ENCODE results near the gene KIAA0513. TPM values are rescaled to one million over a fixed set of nuclear protein-coding genes. Genes with fewer than 3 reads are reported as not detected.

KIAA0513 gene
- total RNA-seq, 1 experiment from 2014 or later = 10.4 TPM

DNA sequence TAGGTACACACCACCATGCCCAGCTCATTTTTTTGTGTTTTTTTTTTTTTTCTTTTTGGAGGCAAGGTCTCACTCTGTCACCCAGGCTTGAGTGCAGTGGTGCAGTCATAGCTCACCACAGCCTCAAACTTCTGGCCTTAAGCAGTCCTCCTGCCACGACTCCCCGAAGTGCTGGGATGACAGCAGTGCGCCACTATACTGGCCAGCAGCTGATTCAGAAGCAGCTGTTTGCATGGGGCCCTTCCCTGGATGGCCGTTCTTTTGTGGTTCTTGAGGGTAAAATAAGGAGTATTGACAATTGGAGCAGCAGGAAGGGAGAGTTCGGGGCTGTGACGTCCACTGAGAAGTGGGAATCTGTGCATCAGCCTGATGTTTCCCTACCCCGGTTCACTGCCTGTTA, 41.6 kb downstream of the KIAA0513 start:
- Histone ChIP-seq H3K9me3 (replicated peaks) (no peaks in the 10 kb centered on the region), H3K4me3 (no peak overlapping the region), H3K27me3 (replicated peaks) (no peaks in the 10 kb centered on the region), H3K4me1 (replicated peaks) (no peaks in the 10 kb centered on the region), H3K27ac (no peak overlapping the region), H3K36me3 (peaks cover 3% of the 10 kb centered on the region; the same call in 1 of the 2 replicates)
- DNase-seq (ENCODE audit: low read depth in 1 of 2, low spot score in 2 of 2) = no peak

DNA sequence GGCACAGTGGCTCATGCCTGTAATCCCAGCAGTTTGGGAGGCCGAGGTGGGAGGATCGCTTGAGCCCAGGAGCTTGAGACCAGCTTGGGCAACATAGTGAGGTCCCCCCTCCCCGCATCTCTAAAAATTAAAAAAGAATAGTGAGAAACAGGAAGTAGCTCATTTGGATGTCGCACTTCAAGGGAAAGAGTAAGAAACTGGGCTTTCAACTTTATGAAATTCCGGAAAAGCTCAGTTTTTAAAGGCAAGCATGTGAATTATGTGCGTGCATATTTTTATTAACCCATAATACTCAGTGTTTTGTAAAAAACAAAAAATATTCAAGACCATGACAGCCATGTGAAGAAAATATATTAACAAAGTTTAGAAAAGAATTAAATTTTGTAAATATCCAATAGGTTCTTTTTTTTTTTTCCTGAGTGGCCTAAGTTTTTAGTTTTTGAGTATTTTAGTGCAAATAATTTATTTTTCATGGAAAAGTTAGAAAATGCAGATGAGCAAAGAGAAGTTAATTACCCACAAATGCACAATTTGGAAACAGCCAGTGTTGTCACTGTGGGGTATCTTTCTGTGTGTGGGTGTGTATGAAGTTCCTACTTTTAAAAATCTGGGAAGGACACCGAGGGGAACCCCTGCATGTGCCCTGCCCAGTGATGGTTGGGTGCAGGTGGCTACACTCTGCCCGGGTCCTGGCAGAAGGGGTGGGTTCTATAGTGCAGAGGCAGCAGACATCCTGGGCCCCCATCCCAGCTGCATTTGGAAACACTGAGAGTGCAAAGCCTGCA, 44.7 kb downstream of the KIAA0513 start:
- H3K9me3 ChIP-seq (replicated peaks) = no peaks in the 10 kb centered on the region
- H3K27me3 ChIP-seq (replicated peaks) = no peaks in the 10 kb centered on the region
- no peak for DNase-seq (ENCODE audit: low read depth in 1 of 2, low spot score in 2 of 2)
- H3K36me3 ChIP-seq = peaks cover 3% of the 10 kb centered on the region; the same call in 1 of the 2 replicates
- H3K4me1 ChIP-seq (replicated peaks) = no peaks in the 10 kb centered on the region
- no peak overlapping the region for H3K27ac ChIP-seq
- no peak overlapping the region for H3K4me3 ChIP-seq

GRCh38 chr16:85072947-85073346, 45.4 kb downstream of the KIAA0513 start:
- no peak for DNase-seq (ENCODE audit: low read depth in 1 of 2, low spot score in 2 of 2)
- Histone ChIP-seq H3K36me3 (peaks cover 6% of the 10 kb centered on the region; the same call in 1 of the 2 replicates), H3K9me3 (replicated peaks) (no peaks in the 10 kb centered on the region), H3K27me3 (replicated peaks) (no peaks in the 10 kb centered on the region), H3K4me3 (no peak overlapping the region), H3K4me1 (replicated peaks) (no peaks in the 10 kb centered on the region), H3K27ac (no peak overlapping the region)

GRCh38 chr16:85074225-85074914, 46.8 kb downstream of the KIAA0513 start:
- no peaks in the 10 kb centered on the region for H3K9me3 ChIP-seq (replicated peaks)
- H3K27me3 ChIP-seq (replicated peaks) = no peaks in the 10 kb centered on the region
- no peak overlapping the region for H3K4me3 ChIP-seq
- H3K4me1 ChIP-seq (replicated peaks) = no peaks in the 10 kb centered on the region
- H3K36me3 ChIP-seq = peaks cover 6% of the 10 kb centered on the region; the same call in 1 of the 2 replicates
- no peak for DNase-seq (ENCODE audit: low read depth in 1 of 2, low spot score in 2 of 2)
- H3K27ac ChIP-seq = no peak overlapping the region

GRCh38 chr16:85075236-85075924, 47.8 kb downstream of the KIAA0513 start:
- H3K36me3 ChIP-seq = peaks cover 3% of the 10 kb centered on the region; the same call in 1 of the 2 replicates
- H3K27me3 ChIP-seq (replicated peaks) = no peaks in the 10 kb centered on the region
- H3K4me1 ChIP-seq (replicated peaks) = no peaks in the 10 kb centered on the region
- H3K27ac ChIP-seq = no peak overlapping the region
- DNase-seq (ENCODE audit: low read depth in 1 of 2, low spot score in 2 of 2) = no peak
- H3K4me3 ChIP-seq = no peak overlapping the region
- no peaks in the 10 kb centered on the region for H3K9me3 ChIP-seq (replicated peaks)

DNA sequence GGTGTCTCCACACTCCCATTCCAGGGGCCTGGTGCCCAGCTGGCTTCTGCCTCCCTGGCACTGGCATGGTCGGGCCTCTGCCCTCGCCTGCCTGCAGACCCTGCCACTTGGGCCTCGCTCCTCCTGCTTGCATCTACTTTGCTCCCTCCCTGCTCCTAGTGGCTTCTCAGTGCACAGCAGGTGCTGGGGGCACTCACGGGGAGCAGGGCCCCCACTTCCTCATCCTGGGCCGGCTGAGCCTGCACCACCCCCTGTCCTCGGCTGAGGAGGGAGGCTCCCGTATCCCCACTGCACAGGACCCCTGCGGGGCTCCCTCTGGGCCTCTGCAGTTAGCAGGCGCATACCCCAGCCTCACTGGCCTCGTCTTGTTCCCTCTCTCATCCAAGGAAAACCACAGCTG, 49.4 kb downstream of the KIAA0513 start:
- Histone ChIP-seq H3K27me3 (replicated peaks) (no peaks in the 10 kb centered on the region), H3K9me3 (replicated peaks) (no peaks in the 10 kb centered on the region), H3K27ac (no peak overlapping the region), H3K4me1 (replicated peaks) (no peaks in the 10 kb centered on the region), H3K36me3 (peaks cover 3% of the 10 kb centered on the region; the same call in 1 of the 2 replicates), H3K4me3 (no peak overlapping the region)
- DNase-seq (ENCODE audit: low read depth in 1 of 2, low spot score in 2 of 2) = no peak

DNA sequence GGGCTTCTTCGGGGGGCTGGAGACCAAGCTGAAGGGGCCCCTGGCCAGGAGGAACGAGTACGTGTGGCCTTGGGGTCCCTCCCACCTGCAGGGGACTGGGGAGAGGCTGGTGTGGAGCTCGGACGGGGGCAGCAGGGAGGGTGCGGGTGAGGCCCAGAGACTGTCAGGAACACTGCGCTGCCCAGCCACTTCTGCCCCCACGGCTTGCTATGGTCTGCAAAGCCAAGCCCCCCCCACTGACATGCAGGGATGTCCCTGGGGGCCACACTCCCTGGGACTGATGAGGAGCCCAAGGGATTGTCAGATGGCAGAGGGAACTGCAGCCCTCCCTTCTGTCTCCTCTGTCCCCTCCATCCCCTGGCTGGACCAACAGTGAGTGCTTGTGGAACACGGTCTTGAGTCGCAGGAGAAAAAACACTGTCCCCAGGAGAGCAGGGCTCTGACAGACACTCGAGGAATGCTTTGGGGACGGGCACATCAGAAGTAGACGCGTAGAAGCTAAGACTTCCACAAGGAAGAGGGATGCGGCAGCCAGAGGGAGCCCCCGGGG, 50.1 kb downstream of the KIAA0513 start:
- H3K9me3 ChIP-seq (replicated peaks) = no peaks in the 10 kb centered on the region
- H3K27me3 ChIP-seq (replicated peaks) = no peaks in the 10 kb centered on the region
- H3K36me3 ChIP-seq = peaks cover 3% of the 10 kb centered on the region; the same call in 1 of the 2 replicates
- DNase-seq (ENCODE audit: low read depth in 1 of 2, low spot score in 2 of 2) = no peak
- H3K4me3 ChIP-seq = no peak overlapping the region
- H3K27ac ChIP-seq = no peak overlapping the region
- no peaks in the 10 kb centered on the region for H3K4me1 ChIP-seq (replicated peaks)

DNA sequence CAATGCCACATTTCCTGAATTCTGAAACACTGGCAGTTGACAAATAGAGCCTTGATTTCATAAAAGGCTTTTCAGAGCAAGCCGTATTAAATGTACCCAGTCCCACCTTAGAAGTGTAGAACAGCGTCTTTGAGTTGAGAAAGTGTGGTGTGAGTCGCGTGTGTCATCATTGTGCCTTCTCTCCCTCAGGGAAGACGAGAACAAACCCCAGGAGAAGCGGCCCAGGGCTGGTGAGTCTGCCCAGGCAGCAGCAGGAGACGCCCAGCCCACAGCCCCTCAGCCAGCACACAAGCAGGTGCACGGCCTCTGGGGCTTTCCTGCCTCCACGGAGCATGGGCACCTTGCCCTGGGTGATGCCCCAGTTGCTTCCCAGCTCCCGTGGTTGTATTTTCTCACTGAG, 50.6 kb downstream of the KIAA0513 start:
- Histone ChIP-seq H3K4me3 (no peak overlapping the region), H3K36me3 (peaks cover 3% of the 10 kb centered on the region; the same call in 1 of the 2 replicates), H3K27me3 (replicated peaks) (no peaks in the 10 kb centered on the region), H3K27ac (no peak overlapping the region), H3K4me1 (replicated peaks) (no peaks in the 10 kb centered on the region), H3K9me3 (replicated peaks) (no peaks in the 10 kb centered on the region)
- no peak for DNase-seq (ENCODE audit: low read depth in 1 of 2, low spot score in 2 of 2)

GRCh38 chr16:85078952-85079351, 51.4 kb downstream of the KIAA0513 start:
- H3K9me3 ChIP-seq (replicated peaks) = no peaks in the 10 kb centered on the region
- no peaks in the 10 kb centered on the region for H3K4me1 ChIP-seq (replicated peaks)
- H3K36me3 ChIP-seq = peaks cover 3% of the 10 kb centered on the region; the same call in 1 of the 2 replicates
- no peak overlapping the region for H3K4me3 ChIP-seq
- no peaks in the 10 kb centered on the region for H3K27me3 ChIP-seq (replicated peaks)
- DNase-seq (ENCODE audit: low read depth in 1 of 2, low spot score in 2 of 2) = no peak
- no peak overlapping the region for H3K27ac ChIP-seq

DNA sequence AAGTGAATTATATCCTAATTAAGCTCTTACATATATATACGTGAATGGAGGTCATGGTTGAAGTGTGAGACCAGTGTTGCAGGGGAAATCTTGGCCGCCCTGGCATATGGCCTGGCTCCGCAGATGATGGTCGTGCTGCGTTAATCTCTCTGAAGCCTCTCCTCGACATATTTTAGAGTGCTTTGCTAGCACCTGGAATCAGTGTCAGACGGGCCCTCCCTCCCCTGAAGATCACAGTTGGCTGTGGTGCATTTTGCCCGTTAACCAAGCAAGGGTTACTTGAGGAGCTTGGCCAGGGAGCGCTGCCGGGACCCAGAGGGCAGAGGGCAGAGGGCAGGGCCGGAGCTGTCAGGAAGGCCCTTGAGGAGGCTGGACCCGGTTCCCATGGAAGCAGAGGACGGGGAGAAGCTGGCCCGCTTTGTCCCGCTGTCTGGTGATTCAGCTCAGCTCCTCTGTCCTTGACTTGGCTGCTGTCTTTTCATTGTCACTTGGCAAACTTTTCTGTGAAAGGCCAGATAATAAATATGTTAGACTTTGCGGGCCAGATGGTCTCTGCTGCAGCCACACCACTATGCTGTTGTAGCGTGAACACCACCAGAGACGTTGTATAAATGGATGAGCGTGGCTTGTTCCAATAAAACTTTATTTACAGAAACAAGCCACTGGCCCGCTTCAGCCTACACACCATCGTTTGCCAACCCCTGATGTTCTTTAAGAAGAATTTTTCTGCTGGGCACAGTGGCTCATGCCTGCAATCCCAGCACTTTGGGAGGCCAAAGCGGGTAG, 52.4 kb downstream of the KIAA0513 start:
- Histone ChIP-seq H3K4me3 (no peak overlapping the region), H3K9me3 (replicated peaks) (no peaks in the 10 kb centered on the region), H3K27me3 (replicated peaks) (no peaks in the 10 kb centered on the region), H3K4me1 (replicated peaks) (no peaks in the 10 kb centered on the region), H3K27ac (no peak overlapping the region), H3K36me3 (peaks cover 3% of the 10 kb centered on the region; the same call in 1 of the 2 replicates)
- DNase-seq (ENCODE audit: low read depth in 1 of 2, low spot score in 2 of 2) = no peak

DNA sequence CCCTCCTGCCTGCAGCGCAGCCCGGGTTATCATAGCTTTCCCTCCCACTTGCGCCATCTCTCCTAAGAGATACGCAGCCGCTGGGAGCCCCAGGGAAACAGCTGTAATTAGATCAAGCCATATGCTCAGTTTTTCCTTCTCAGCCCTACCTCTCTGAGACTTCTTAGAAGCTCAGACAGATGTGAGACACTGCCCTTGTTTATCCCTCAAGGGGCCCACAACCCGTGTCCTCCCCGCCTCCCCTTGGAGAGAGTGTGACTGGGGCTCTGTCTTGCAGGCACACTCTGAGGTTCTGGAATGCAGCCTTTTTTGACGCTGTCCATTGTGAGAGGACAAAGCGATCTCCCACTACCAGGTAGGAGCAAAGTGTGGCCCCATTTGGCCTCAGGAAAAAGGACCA, 53.4 kb downstream of the KIAA0513 start:
- Histone ChIP-seq H3K36me3 (peaks cover 3% of the 10 kb centered on the region; the same call in 1 of the 2 replicates), H3K27ac (no peak overlapping the region), H3K4me3 (no peak overlapping the region), H3K4me1 (replicated peaks) (no peaks in the 10 kb centered on the region), H3K27me3 (replicated peaks) (no peaks in the 10 kb centered on the region), H3K9me3 (replicated peaks) (no peaks in the 10 kb centered on the region)
- DNase-seq (ENCODE audit: low read depth in 1 of 2, low spot score in 2 of 2) = no peak

- DNase-seq (ENCODE audit: low read depth in 1 of 2, low spot score in 2 of 2) = no peak
- no peaks in the 10 kb centered on the region for H3K27me3 ChIP-seq (replicated peaks)
- H3K9me3 ChIP-seq (replicated peaks) = no peaks in the 10 kb centered on the region
- H3K36me3 ChIP-seq = peaks cover 3% of the 10 kb centered on the region; the same call in 1 of the 2 replicates
- H3K4me3 ChIP-seq = no peak overlapping the region
- no peak overlapping the region for H3K27ac ChIP-seq
- H3K4me1 ChIP-seq (replicated peaks) = no peaks in the 10 kb centered on the region
Observed at GRCh38 chr16:85081765-85082164, 54.2 kb downstream of the KIAA0513 start.

Data from SJSA1 (cell line).